Stimulated activated CD4-positive, alpha-beta T cell treated with anti-CD3 and anti-CD28 coated beads, Interleukin-1b, Interleukin-23, amount 100 ng/mL, for 4 hours (primary cell): ENCODE measurements around the gene RAB24.
"Not testable (repeated sequence)": the region's sequence is repeated elsewhere in the genome, so short reads cannot be mapped to it uniquely, and the experiment has no call there.

Experiments
- DNase-seq, 2 donors: peaks; one replicate each; pipeline ENCODE4 v3.0.0-alpha.2; 2020; ENCODE audit warnings: low read depth in 2 of 2

The RAB24 gene

GRCh38 chr5:177296581-177296980 is 6.9 kb downstream of the RAB24 start:
- DNase-seq, result no peak

GRCh38 chr5:177295924-177296323 is 7.6 kb downstream of the RAB24 start:
- DNase-seq, result no peak

GRCh38 chr5:177294632-177295031 is 8.9 kb downstream of the RAB24 start:
- DNase-seq, result no peak

GRCh38 chr5:177293819-177294581 is 9.5 kb downstream of the RAB24 start:
- no peak for DNase-seq

- no peak for DNase-seq
These were observed 11.8 kb downstream of the RAB24 start for GRCh38 chr5:177291735-177292134.

GRCh38 chr5:177290816-177291596 is 12.5 kb downstream of the RAB24 start:
- no peak for DNase-seq

GRCh38 chr5:177288191-177288590 is 15.3 kb downstream of the RAB24 start:
- DNase-seq, result no peak

- DNase-seq, result no peak
These were observed 26.6 kb downstream of the RAB24 start for GRCh38 chr5:177276886-177277285.

- no peak for DNase-seq
These were observed 27.6 kb downstream of the RAB24 start for GRCh38 chr5:177275883-177276282.

- DNase-seq, result no peak
These were observed 32.4 kb downstream of the RAB24 start for GRCh38 chr5:177271113-177271512.

- no peak for DNase-seq
These were observed 32.9 kb downstream of the RAB24 start for GRCh38 chr5:177270653-177271052.

- DNase-seq, result no peak
These were observed 33.5 kb downstream of the RAB24 start for GRCh38 chr5:177269976-177270375.

- DNase-seq, result no peak
These were observed 34.2 kb downstream of the RAB24 start for GRCh38 chr5:177269232-177269895.

- no peak for DNase-seq
These were observed 38.1 kb downstream of the RAB24 start for GRCh38 chr5:177265395-177265794.

- DNase-seq, result no peak
These were observed 39.3 kb downstream of the RAB24 start for GRCh38 chr5:177264178-177264577.

- no peak for DNase-seq
These were observed 42.0 kb downstream of the RAB24 start for GRCh38 chr5:177261510-177261909.

- no peak for DNase-seq
These were observed 42.6 kb downstream of the RAB24 start for GRCh38 chr5:177260961-177261360.

GRCh38 chr5:177258711-177259110 is 44.8 kb downstream of the RAB24 start:
- DNase-seq, result not testable (repeated sequence)

- DNase-seq, result no peak
These were observed 47.2 kb downstream of the RAB24 start for GRCh38 chr5:177256296-177256695.

- DNase-seq, result no peak
These were observed 50.3 kb downstream of the RAB24 start for GRCh38 chr5:177253252-177253651.
